IMR-90 (cell line): Measurements from ENCODE around the gene TIMP1.

Experiments used
- BHLHE40 ChIP-seq: fragments of 150-350 bp; IDR thresholded peaks from 2 replicates; pipeline ENCODE4 v1.6.1; 2016; ENCODE audit warnings: mild to moderate bottlenecking, low read depth, low read length
- CEBPB ChIP-seq: IDR thresholded peaks from 2 replicates; pipeline ENCODE4 v1.6.1; 2012; ENCODE audit warnings: low read depth, low read length, improper control_type of control experiment
- CHD1 ChIP-seq: IDR thresholded peaks from 2 replicates; pipeline ENCODE4 v1.6.1; 2012; ENCODE audit warnings: low read depth, low read length, improper control_type of control experiment
- CTCF ChIP-seq: conservative IDR thresholded peaks from 2 replicates; pipeline ENCODE4 v1.5.1; 2012; ENCODE audit warnings: mild to moderate bottlenecking, low read depth, low read length, improper control_type of control experiment
- FOS ChIP-seq: fragments of 150-350 bp; IDR thresholded peaks from 2 replicates; pipeline ENCODE4 v1.6.1; 2016; ENCODE audit warnings: low read depth, low read length
- MAZ ChIP-seq: IDR thresholded peaks from 2 replicates; pipeline ENCODE4 v1.6.1; 2012; ENCODE audit warnings: low read depth, mild to moderate bottlenecking, low read length, improper control_type of control experiment, moderate library complexity, borderline replicate concordance
- MXI1 ChIP-seq: IDR thresholded peaks from 2 replicates; pipeline ENCODE4 v1.6.1; 2012; ENCODE audit warnings: low read depth, mild to moderate bottlenecking, low read length, moderate library complexity, borderline replicate concordance
- POLR2A ChIP-seq: IDR thresholded peaks from 2 replicates; pipeline ENCODE4 v1.6.1; 2012; ENCODE audit warnings: mild to moderate bottlenecking, low read depth, low read length
- RAD21 ChIP-seq: IDR thresholded peaks from 2 replicates; pipeline ENCODE4 v1.6.1; 2012; ENCODE audit warnings: low read length, improper control_type of control experiment
- RCOR1 ChIP-seq: IDR thresholded peaks from 2 replicates; pipeline ENCODE4 v1.6.1; 2012; ENCODE audit warnings: mild to moderate bottlenecking, low read length, improper control_type of control experiment; ENCODE audit not compliant: insufficient replicate concordance
- RFX5 ChIP-seq: IDR thresholded peaks from 2 replicates; pipeline ENCODE4 v1.8.0; 2012; ENCODE audit warnings: low read depth, mild to moderate bottlenecking, low read length, moderate library complexity
- SMC3 ChIP-seq: fragments of 150-350 bp; IDR thresholded peaks from 2 replicates; pipeline ENCODE4 v1.6.1; 2016; ENCODE audit warnings: low read depth, mild to moderate bottlenecking, antibody characterized with exemption, low read length, moderate library complexity
- TF ChIP-seq, protein P1 (sequence below): fragments of 150-350 bp; IDR thresholded peaks from 2 replicates; pipeline ENCODE4 v1.6.1; 2017; ENCODE audit warnings: mild to moderate bottlenecking, antibody characterized with exemption, low read length, low read depth

- TF ChIP-seq CTCF (no peak), RAD21 (no peak), CHD1 (no peak), POLR2A (no peak; the same call in 1 of the 2 replicates), RFX5 (no peak), MXI1 (no peak), BHLHE40 (no peak), SMC3 (no peak), FOS (no peak), MAZ (no peak), RCOR1 (no peak), CEBPB (no peak)
- TF ChIP-seq, protein P1, sequence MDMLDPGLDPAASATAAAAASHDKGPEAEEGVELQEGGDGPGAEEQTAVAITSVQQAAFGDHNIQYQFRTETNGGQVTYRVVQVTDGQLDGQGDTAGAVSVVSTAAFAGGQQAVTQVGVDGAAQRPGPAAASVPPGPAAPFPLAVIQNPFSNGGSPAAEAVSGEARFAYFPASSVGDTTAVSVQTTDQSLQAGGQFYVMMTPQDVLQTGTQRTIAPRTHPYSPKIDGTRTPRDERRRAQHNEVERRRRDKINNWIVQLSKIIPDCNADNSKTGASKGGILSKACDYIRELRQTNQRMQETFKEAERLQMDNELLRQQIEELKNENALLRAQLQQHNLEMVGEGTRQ, result no peak
Observed at GRCh38 chrX:47585273-47585672, 3.0 kb downstream of the TIMP1 start.
